SK-N-SH treated with all-trans-retinoic acid at 6 μM for 48 hours (cell line): ENCODE measurements around the gene TSSK3.

Experiments
- ATAC-seq: fragments of 200-7000 bp; cut with Tn5 transposase; 3 replicates; pipeline ENCODE4 v1.9.1; 2020; ENCODE audit warnings: mild to moderate bottlenecking, moderate library complexity
- ARNTL ChIP-seq: fragments of 450-650 bp; formaldehyde crosslinking; IDR thresholded peaks from 2 replicates; pipeline ENCODE4 v1.5.0; 2020; ENCODE audit warnings: low read depth, mild to moderate bottlenecking, moderate library complexity, borderline replicate concordance
- BACH2 ChIP-seq: fragments of 250-450 bp; sonication (Bioruptor Pico); IDR thresholded peaks from 2 replicates; pipeline ENCODE4 v1.9.0; 2021; ENCODE audit warnings: mild to moderate bottlenecking, borderline replicate concordance
- CREB5 ChIP-seq: fragments of 250-450 bp; sonication (Bioruptor Pico); IDR thresholded peaks from 2 replicates; pipeline ENCODE4 v1.5.1; 2020; ENCODE audit warnings: low read depth, mild to moderate bottlenecking, moderate library complexity
- CSDC2 ChIP-seq: fragments of 250-450 bp; sonication (Bioruptor Pico); IDR thresholded peaks from 2 replicates; pipeline ENCODE4 v1.5.0; 2020; ENCODE audit warnings: mild to moderate bottlenecking, moderate library complexity
- CSRNP3 ChIP-seq: fragments of 250-450 bp; sonication (Bioruptor Pico); IDR thresholded peaks from 2 replicates; pipeline ENCODE4 v1.5.1; 2021; ENCODE audit warnings: mild to moderate bottlenecking, moderate library complexity
- ESRRG ChIP-seq: fragments of 250-450 bp; sonication (Bioruptor Pico); IDR thresholded peaks from 2 replicates; pipeline ENCODE4 v1.6.1; 2021; ENCODE audit warnings: mild to moderate bottlenecking
- GLIS3 ChIP-seq: fragments of 250-450 bp; sonication (Bioruptor Pico); IDR thresholded peaks from 2 replicates; pipeline ENCODE4 v1.5.0; 2020; ENCODE audit warnings: mild to moderate bottlenecking, moderate library complexity
- ISL1 ChIP-seq: fragments of 250-450 bp; sonication (Bioruptor Pico); IDR thresholded peaks from 2 replicates; pipeline ENCODE4 v2.1.2; 2022; ENCODE audit warnings: mild to moderate bottlenecking, moderate library complexity
- OSR1 ChIP-seq: fragments of 250-450 bp; sonication (Bioruptor Pico); IDR thresholded peaks from 2 replicates; pipeline ENCODE4 v1.8.0; 2022; ENCODE audit warnings: moderate library complexity, mild to moderate bottlenecking, inconsistent platforms
- PATZ1 ChIP-seq: fragments of 250-450 bp; sonication (Bioruptor Pico); IDR thresholded peaks from 2 replicates; pipeline ENCODE4 v1.8.0; 2020; ENCODE audit warnings: mild to moderate bottlenecking, moderate library complexity, borderline replicate concordance
- POU6F1 ChIP-seq: fragments of 250-450 bp; sonication (Bioruptor Pico); IDR thresholded peaks from 2 replicates; pipeline ENCODE4 v1.8.0; 2021; ENCODE audit warnings: low read depth, mild to moderate bottlenecking, moderate library complexity, borderline replicate concordance
- PPARA ChIP-seq: fragments of 250-450 bp; sonication (Bioruptor Pico); IDR thresholded peaks from 2 replicates; pipeline ENCODE4 v1.5.0; 2020; ENCODE audit warnings: mild to moderate bottlenecking, borderline replicate concordance
- RARB ChIP-seq: fragments of 250-450 bp; sonication (Bioruptor Pico); IDR thresholded peaks from 2 replicates; pipeline ENCODE4 v1.8.0; 2021; ENCODE audit warnings: mild to moderate bottlenecking, moderate library complexity
- SNAI2 ChIP-seq: fragments of 250-450 bp; sonication (Bioruptor Pico); IDR thresholded peaks from 2 replicates; pipeline ENCODE4 v1.5.0; 2020; ENCODE audit warnings: mild to moderate bottlenecking, moderate library complexity
- TCF4 ChIP-seq: fragments of 250-450 bp; sonication (Bioruptor Pico); IDR thresholded peaks from 2 replicates; pipeline ENCODE4 v1.8.0; 2021; ENCODE audit warnings: mild to moderate bottlenecking, moderate library complexity, borderline replicate concordance
- TOX ChIP-seq: fragments of 250-450 bp; sonication (Bioruptor Pico); IDR thresholded peaks from 2 replicates; pipeline ENCODE4 v1.8.0; 2021; ENCODE audit warnings: mild to moderate bottlenecking, moderate library complexity, borderline replicate concordance
- TSHZ2 ChIP-seq: fragments of 250-450 bp; sonication (Bioruptor Pico); IDR thresholded peaks from 2 replicates; pipeline ENCODE4 v1.5.0; 2020; ENCODE audit warnings: mild to moderate bottlenecking, moderate library complexity
- ZC3H10 ChIP-seq: fragments of 250-450 bp; sonication (Bioruptor Pico); IDR thresholded peaks from 2 replicates; pipeline ENCODE4 v1.5.1; 2021; ENCODE audit warnings: mild to moderate bottlenecking, moderate library complexity
- ZFP3 ChIP-seq: fragments of 250-450 bp; sonication (Bioruptor Pico); IDR thresholded peaks from 2 replicates; pipeline ENCODE4 v1.5.0; 2020; ENCODE audit warnings: mild to moderate bottlenecking, moderate library complexity
- ZFP30 ChIP-seq: fragments of 450-650 bp; formaldehyde crosslinking; IDR thresholded peaks from 2 replicates; pipeline ENCODE4 v1.5.0; 2022; ENCODE audit warnings: mild to moderate bottlenecking, moderate library complexity
- ZNF565 ChIP-seq: fragments of 450-650 bp; formaldehyde crosslinking; conservative IDR thresholded peaks from 2 replicates; pipeline ENCODE4 v1.5.0; 2020; ENCODE audit warnings: low read depth, mild to moderate bottlenecking, moderate library complexity
- ZNF70 ChIP-seq: fragments of 450-650 bp; formaldehyde crosslinking; IDR thresholded peaks from 2 replicates; pipeline ENCODE4 v1.5.0; 2020; ENCODE audit warnings: mild to moderate bottlenecking, moderate library complexity
- ZNF8 ChIP-seq: fragments of 450-650 bp; formaldehyde crosslinking; IDR thresholded peaks from 2 replicates; pipeline ENCODE4 v1.5.0; 2020; ENCODE audit warnings: mild to moderate bottlenecking, moderate library complexity

The TSSK3 gene

GRCh38 chr1:32405672-32406467 lies 43.5 kb downstream of the TSSK3 start:
- no peak for ATAC-seq
- TF ChIP-seq ZNF70 (CRISPR knock-in tag) = no peak
- no peak for TF ChIP-seq PPARA (CRISPR knock-in tag)
- no peak for TF ChIP-seq BACH2
- no peak for TF ChIP-seq ZNF565 (CRISPR knock-in tag)
- no peak for TF ChIP-seq ARNTL
- TF ChIP-seq TOX (CRISPR knock-in tag) = no peak

DNA sequence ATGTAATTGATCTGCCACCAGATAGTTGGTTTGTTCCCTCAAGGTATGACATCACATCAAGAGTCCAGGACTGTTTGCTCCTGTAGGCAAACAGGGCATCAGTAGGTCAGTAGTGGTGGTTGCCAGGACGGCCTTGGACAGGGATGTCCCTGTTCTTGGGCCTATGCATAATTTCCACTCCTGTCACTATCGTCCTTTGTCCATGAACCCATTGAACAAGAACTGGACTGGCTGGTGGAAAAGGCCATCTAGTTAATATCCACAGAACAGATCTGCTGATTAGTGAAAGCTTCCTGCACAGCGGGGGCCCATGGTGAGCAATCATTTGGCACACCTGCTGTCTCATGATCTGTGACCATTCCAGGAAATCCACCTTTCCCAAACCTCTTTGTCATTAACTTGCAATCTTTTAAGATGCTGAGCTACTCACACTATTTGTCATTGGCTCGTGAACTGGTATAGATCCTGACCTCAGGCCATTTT lies 44.3 kb downstream of the TSSK3 start:
- TF ChIP-seq ISL1 (CRISPR knock-in tag) (no peak), SNAI2 (CRISPR knock-in tag) (no peak), ESRRG (CRISPR knock-in tag) (no peak), RARB (CRISPR knock-in tag) (no peak), ZFP3 (CRISPR knock-in tag) (no peak), OSR1 (CRISPR knock-in tag) (no peak), TCF4 (CRISPR knock-in tag) (no peak), ZNF70 (CRISPR knock-in tag) (no peak), PPARA (CRISPR knock-in tag) (no peak), TOX (CRISPR knock-in tag) (no peak), ZC3H10 (CRISPR knock-in tag) (no peak), ZNF565 (CRISPR knock-in tag) (no peak), POU6F1 (no peak), GLIS3 (CRISPR knock-in tag) (no peak), CREB5 (CRISPR knock-in tag) (no peak), CSRNP3 (CRISPR knock-in tag) (no peak), ZNF8 (no peak)
- ATAC-seq = no peak

GRCh38 chr1:32411261-32411660 lies 48.9 kb downstream of the TSSK3 start:
- no peak for ATAC-seq
- TF ChIP-seq ZNF70 (CRISPR knock-in tag) (no peak), POU6F1 (no peak), CSDC2 (no peak), TOX (CRISPR knock-in tag) (no peak), PATZ1 (CRISPR knock-in tag) (no peak), BACH2 (no peak), RARB (CRISPR knock-in tag) (no peak), ISL1 (CRISPR knock-in tag) (no peak), ZNF8 (no peak), TSHZ2 (no peak), ESRRG (CRISPR knock-in tag) (no peak), CREB5 (CRISPR knock-in tag) (no peak), OSR1 (CRISPR knock-in tag) (no peak), ZFP30 (CRISPR knock-in tag) (no peak), ZNF565 (CRISPR knock-in tag) (no peak), SNAI2 (CRISPR knock-in tag) (no peak), GLIS3 (CRISPR knock-in tag) (no peak), ZFP3 (CRISPR knock-in tag) (no peak), PPARA (CRISPR knock-in tag) (no peak)
- TF ChIP-seq, all 23 proteins: peak for 0
